Raji (cell line): ENCODE data around the gene ADAMTS14.

Experiments used
- POLR2A ChIP-seq: IDR thresholded peaks from 2 replicates; pipeline ENCODE4 v1.6.1; 2011; ENCODE audit warnings: low read depth, low read length, control low read depth; ENCODE audit not compliant: insufficient read depth

The ADAMTS14 gene

DNA sequence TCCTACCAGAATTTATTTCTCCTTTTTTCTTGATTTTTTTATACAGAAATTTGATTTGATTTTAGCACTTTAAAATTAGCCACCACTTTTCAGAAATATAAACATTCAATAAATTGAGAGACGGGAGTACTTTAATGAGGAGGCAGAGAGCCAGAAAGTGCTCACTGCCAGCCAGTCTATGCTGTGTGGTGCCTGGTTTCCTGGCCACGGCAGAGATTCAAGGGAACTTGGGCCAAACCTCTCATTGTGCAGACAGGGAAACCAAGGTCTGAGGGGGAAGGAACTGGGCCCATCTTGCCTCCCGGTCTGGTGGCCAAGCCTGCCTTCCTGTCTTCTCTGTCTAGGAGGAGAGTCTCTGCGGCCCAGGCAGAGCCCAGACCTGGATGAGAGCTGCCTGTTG lies 25.9 kb downstream of the ADAMTS14 start:
- no peak for TF ChIP-seq POLR2A

DNA sequence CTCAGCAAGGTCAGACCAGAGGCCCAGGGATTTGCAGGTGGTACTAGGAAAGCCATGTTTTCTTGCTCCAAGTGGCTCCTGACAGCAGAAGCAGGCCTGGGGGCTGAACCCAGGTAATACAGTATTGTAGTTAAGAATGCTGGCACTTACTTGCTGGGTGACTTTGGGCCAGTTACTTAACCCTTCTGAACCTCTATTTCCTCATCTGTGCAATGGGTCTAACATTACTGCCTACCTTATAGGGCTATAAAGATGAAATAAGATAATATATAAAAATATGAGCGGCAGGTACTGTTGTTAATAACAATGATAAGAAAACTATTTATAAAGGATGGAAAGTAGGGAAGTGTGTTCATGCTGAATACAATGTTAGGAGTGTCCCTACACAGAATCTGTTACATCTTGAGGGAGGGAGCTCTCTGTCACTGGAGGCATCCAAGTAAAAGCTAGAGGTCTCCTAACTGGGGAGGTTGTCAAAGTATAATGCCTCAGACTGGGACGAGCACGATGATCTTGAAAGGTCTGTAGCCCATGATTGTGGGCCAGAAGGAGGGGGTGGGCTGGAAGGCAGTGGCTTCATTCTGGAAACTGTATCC lies 26.9 kb downstream of the ADAMTS14 start:
- TF ChIP-seq POLR2A, result no peak

DNA sequence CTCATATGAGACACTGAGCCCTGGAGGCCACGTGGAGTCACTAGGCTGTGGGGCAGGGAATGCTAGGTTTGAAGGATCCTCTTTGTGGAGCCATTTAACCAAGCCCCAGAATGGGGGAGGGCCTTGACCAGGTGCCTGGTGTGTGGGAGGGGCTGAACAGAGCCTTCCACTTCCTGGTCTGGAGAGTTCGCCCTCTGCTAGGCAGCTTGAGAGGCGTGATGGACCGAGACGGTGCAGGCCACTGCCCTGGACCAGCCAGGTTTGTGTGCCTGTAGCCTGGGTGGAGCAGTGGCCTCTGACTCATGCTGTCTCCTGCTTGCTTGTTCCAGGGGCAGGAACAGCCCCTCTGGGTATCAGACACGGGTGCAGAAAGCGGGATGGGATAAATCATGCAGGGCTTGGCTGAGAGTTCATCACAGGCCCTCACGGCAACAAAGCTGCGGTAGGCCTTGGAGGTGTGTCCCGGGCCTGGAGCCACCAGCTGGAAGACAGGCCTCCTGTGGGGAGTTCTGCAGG lies 27.4 kb downstream of the ADAMTS14 start:
- no peak for TF ChIP-seq POLR2A

DNA sequence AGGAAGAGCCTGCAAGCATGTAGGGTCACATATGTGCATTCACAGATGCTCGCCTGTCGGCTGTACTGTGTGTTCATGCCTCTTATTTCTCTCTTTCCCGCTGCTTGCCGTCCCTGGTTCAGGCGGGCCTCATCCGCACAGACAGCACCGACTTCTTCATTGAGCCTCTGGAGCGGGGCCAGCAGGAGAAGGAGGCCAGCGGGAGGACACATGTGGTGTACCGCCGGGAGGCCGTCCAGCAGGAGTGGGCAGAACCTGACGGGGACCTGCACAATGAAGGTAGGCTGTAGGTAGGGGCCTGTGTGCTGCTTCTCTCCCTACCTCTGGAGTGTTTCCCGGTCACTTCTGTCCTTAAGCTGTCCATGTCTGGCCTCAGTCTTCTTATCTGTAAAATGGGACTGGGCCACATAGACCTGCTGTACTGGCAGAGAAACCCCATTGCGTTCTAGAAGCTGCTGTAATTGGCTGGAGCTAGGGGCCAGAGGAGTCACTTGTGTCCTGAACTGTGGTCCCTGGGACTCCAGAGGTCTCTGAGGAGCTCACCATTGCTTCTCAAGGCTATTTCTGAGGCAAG lies 30.0 kb downstream of the ADAMTS14 start:
- no peak for TF ChIP-seq POLR2A

DNA sequence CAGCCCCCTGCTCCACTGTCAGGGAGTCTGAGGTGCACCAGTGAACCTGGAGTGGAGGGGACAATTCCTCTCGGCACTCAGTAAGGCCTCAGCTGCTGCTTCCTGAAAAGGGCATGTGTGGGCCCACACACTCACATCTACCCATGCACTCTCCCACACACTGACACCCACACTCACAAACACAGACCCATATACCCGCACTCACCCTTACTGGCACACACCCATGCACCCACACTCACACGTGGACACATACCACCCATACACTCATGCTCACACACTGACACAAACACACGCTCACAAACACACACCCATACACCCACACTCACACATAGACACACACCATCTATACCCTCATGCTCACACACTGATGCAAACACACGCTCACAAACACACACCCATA lies 31.9 kb downstream of the ADAMTS14 start:
- TF ChIP-seq POLR2A, result no peak

DNA sequence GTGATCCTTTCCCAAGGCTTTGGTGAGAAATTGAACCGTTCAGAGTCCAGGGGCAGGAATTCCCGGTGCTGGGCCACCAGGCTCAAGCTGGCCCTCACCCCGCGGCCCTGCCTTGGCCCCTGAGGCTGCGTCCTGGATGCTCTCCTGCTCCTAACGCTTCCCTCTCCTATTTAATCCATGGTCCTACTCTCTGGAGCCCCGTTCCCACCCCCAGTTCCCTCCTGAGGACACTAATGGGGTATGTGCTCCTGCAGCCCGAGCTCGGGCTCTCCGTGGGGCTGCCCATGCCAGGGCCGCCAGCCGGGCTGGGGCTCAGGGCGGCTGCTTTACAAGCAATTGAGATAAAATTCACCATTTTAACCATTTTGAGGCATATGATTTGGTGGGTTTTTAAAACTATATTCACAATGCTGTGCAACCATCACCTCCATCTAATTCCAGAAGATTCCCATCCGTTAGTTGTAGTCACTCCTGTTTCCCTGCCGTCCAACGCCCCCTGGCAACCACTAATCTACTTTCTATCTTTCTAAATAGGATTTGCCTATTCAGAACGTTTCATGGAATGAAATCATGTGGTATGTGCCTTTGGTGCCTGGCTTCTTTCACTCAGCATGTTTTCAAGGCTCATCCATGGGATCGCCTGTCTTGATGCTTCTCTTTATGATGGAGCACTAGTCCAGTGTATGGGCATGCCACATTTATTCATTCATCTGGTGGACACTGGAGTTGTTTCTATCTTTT lies 33.0 kb downstream of the ADAMTS14 start:
- no peak for TF ChIP-seq POLR2A

DNA sequence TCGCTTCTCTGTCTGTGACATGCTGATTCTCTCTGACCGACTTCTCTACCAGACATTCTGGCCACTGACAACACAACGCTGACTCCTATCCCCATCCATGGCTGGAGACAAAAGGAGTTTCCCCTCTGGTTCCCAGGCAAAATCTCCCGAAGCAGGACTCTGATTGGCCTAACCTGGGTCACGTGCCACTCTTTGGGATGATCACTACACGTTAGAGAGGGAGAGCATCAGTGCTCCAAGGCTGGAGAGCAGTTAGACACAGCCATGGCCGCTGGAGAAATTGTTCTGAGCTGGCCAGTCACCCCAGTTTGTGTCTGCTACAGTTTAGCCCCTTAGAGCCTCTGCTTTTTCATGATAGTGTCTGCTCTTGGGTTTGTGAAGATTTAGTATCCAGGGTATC lies 38.9 kb downstream of the ADAMTS14 start:
- TF ChIP-seq POLR2A, result no peak

DNA sequence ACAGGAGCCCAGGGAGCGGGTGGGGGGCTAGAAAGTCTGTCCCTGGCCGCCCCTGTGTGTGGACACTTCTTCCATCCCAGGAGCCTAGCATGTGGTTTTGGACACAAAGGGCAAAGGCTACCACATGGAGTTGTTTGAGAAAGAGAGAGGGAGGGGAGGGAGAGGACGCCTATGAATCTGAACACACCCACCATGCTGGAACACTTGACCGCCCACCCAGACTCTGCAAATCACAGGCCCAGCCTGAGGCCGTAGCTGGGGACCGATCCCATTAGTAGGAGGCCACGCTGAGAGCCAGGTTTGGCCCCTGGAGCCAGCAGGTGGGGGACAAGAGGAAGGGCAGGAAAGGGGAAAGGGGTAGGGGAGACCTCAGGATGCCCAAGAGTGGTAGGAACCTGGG lies 39.6 kb downstream of the ADAMTS14 start:
- TF ChIP-seq POLR2A, result no peak

DNA sequence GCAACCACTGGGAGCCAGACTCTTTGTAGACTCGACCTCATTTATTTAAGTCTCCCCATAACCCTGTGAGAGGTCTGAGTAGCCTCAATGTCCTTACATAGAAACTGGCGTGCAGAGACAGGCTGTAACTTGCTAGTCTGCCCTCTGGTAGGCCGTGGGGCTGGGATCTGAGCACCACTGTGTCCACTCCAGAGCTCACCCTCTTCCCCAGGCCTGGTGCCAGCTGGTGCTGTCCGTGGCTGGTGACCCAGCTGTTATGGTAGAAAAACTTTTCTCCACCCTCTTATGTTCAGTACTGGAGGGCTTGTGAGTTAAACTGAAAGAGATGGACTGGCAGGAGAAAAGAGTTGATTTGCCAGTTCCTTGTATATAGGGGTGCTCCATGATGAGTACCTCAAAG lies 41.9 kb downstream of the ADAMTS14 start:
- TF ChIP-seq POLR2A, result no peak

DNA sequence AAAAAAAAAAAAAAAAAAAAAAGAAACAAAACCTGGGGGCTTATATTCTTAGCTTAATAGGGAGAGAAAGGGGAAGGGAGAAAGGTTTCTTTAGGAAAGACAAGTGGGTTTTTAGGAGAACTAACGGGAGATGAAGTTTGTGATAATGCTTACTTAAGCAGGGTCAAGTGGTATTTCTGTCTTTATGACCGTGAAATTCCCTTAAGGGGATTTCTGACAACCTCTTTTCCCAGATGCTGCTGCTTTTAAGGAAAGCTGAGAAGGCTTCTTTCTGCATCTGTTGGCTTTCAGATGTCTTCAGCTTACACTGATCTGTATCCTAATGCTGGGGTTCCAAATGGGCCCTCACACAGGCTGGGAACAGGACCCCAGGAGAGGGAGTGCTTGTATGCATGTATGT lies 42.6 kb downstream of the ADAMTS14 start:
- TF ChIP-seq POLR2A, result no peak

DNA sequence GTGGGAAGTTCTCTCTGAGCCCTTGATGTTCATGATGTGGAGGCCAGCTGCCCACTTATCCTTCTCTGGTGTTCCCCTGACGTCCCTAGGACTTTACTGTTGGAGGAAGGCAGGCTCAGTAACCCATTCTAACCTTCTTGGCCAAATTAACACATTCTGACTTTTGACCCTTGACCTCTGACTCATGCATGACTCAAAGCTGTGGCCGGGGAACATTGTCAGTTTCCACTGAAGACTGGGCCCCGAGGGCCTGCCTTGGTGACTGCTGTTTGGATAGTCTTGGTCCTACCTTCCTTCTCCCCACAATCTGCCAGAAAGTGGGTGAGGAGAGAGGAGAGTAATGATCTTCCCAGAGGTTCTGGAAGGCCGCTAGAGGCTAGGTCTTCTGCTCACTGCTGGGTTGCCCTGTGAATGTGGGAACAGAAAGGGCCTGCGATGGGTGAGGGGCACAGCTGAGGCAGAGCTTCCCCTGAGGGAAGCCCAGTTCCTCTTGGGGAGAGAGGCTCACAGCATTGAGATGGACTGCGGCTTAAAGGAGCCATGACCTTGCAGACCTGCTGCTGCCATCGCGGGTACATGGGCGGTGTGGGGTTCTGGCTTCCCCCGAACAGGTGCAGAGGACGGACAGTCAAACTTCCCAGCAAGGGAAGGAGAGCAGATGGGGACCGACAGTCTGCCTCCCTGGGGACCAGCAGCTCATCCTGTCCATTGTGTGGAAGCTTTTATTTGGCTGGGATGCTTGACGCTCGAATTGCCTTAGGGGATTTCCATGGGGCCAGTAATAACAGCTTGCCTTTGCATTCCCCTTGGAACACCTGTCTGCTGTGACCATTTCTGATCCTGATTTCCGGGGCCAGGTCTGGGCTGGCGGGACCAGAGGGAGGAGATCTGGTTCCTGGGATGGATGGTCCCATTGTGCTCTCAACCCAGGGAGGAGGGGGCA lies 43.8 kb downstream of the ADAMTS14 start:
- no peak for TF ChIP-seq POLR2A

DNA sequence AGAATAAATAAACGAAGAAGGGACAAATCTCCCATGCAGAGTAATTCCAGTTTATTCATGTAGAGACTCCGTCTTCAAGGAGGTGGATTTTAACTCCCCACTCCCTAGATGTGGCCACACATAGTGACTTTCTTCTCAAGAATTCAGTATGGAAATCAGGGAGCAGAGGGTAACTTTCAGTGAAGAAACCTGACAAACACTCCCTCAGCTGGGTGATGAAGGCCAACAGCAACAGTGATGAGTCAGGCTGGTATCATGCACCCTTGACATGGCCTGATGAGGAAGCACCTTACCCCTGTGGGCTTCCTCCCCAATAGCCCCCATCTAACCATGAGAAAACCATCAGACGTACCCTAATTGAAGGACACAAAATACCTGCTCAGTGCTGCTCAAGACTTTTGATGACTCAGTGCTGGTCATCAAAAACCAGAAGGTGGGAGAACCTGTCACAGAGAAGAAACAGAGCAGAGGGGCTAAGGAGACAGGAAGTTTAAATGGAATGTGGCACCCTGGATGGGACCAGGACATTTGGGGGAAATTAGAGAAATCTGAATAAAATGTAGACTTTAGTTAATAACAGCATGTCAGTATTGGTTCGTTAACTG lies 50.6 kb downstream of the ADAMTS14 start:
- no peak for TF ChIP-seq POLR2A

DNA sequence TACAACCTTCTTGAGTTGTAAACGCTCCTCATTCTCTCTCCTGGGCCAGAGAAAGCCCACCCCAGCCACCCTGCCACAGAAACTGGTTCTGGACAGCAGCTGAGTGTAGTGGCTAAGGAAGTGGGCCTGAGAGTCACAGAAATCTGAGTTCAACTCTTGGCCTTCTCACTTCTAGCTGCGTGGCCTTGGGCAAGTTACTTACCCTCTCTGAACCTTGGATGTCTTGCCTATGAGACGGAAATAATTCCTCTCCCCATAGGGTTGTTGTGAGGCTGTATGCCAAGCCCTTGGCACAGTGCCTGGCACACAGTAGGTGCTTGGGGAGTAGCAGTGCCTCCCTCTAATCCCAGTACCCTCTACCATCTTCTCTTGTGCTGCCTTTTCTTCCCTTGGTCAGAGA lies 51.5 kb downstream of the ADAMTS14 start:
- no peak for TF ChIP-seq POLR2A

DNA sequence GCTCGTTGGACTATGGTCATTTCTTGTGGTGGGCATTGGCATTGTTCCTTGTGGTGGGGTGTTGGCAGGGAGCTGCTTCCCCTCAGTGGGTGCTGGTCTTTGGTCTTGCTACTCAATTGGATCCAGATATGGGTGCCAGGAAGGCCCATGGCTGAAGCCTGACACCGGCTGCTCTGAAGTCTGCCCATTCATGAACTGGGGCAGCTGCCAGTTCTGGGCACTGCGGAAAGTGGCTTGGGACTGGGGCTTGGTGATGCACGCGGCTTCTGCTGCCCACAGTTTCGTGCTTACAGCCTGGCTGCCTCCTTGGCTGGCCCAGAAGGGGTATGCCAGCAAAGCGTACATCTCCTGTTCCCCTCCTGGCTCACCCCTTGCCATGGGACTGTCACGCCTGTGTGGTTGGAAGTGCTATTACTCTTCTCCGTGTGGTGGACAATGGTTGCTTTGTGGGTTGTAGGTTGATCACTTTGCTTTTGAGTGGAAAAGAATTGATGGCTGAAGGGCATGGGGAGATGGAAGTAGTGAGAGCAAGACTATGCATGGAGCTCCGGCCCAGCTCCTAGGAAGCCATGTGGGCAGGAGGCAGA lies 54.7 kb downstream of the ADAMTS14 start:
- TF ChIP-seq POLR2A, result no peak
